TTC549 (cell line): Measurements from ENCODE around the gene PKLR.
"Not testable (repeated sequence)": the region's sequence is repeated elsewhere in the genome, so short reads cannot be mapped to it uniquely, and the experiment has no call there.

Experiments
- FAIRE-seq: peaks from 2 replicates; lab custom pipeline; 2012; peaks lifted over from hg19 to GRCh38; lab: Jason Lieb, UNC

PKLR gene

GRCh38 chr1:155316922-155317321, 15.7 kb upstream of the PKLR start:
- no peak for FAIRE-seq

GRCh38 chr1:155313261-155313660, 12.0 kb upstream of the PKLR start:
- no peak for FAIRE-seq

- FAIRE-seq: no peak
Measured at GRCh38 chr1:155309423-155310021, 8.3 kb upstream of the PKLR start.

GRCh38 chr1:155308493-155309422, 7.5 kb upstream of the PKLR start, which contains the start of gene FDPS:
FDPS (plus strand) TSS chr1:155308866; CDS start chr1:155309790, 924 bp downstream.
- peak; percentile 99 for FAIRE-seq

GRCh38 chr1:155307247-155307740, 6.1 kb upstream of the PKLR start:
- no peak for FAIRE-seq

GRCh38 chr1:155305881-155306391, 4.7 kb upstream of the PKLR start:
- no peak for FAIRE-seq

- FAIRE-seq: no peak
Measured at GRCh38 chr1:155304558-155305063, 3.4 kb upstream of the PKLR start.

GRCh38 chr1:155300553-155301329, 497 bp downstream of the PKLR start:
- no peak for FAIRE-seq

GRCh38 chr1:155300024-155300423, 1.2 kb downstream of the PKLR start:
- no peak for FAIRE-seq

GRCh38 chr1:155297384-155297783, 3.9 kb downstream of the PKLR start:
- no peak for FAIRE-seq

- no peak for FAIRE-seq
Measured at GRCh38 chr1:155296661-155297060, 4.6 kb downstream of the PKLR start.

GRCh38 chr1:155295942-155296267, 5.3 kb downstream of the PKLR start:
- no peak for FAIRE-seq

GRCh38 chr1:155295183-155295941, 5.9 kb downstream of the PKLR start:
- no peak for FAIRE-seq

GRCh38 chr1:155294520-155295182, 6.6 kb downstream of the PKLR start:
- FAIRE-seq: no peak

- FAIRE-seq: no peak
Measured at GRCh38 chr1:155293086-155293749, 8.0 kb downstream of the PKLR start.

GRCh38 chr1:155291006-155291405, 10.2 kb downstream of the PKLR start:
- FAIRE-seq: not testable (repeated sequence)

GRCh38 chr1:155287987-155288543, 13.2 kb downstream of the PKLR start:
- no peak for FAIRE-seq

GRCh38 chr1:155286544-155286943, 14.7 kb downstream of the PKLR start:
- no peak for FAIRE-seq

- no peak for FAIRE-seq
Measured at GRCh38 chr1:155285631-155286044, 15.6 kb downstream of the PKLR start.

- no peak for FAIRE-seq
Measured at GRCh38 chr1:155285063-155285462, 16.2 kb downstream of the PKLR start.
